HCT116 (cell line): ENCODE data around the gene CIBAR2. TPM values are rescaled to one million over a fixed set of nuclear protein-coding genes. Genes with fewer than 3 reads are reported as not detected.

ENCODE experiments used
- ATAC-seq: fragments of 200-7000 bp; cut with Tn5 transposase; 2 replicates; pipeline ENCODE4 v1.9.1; 2020; ENCODE audit warnings: mild to moderate bottlenecking, moderate library complexity
- BruUV-seq: library from RNA; stranded (reverse); fragments of 400-500 nt; replicated peaks from 2 replicates; lab custom pipeline; 2021; lab: Mats Ljungman, UMichigan
- CTCF ChIA-PET: fragments of 300-600 bp; sonication (Branson Sonifier 250); formaldehyde crosslinking; loops from one replicate; lab custom pipeline; 2021; ENCODE audit warnings: antibody characterized with exemption; lab: Charles Lee
- POLR2A ChIA-PET: fragments of 300-600, 350-600 bp; sonication (Branson Sonifier 250); formaldehyde crosslinking; loops from one replicate; lab custom pipeline; 2021; ENCODE audit warnings: antibody characterized with exemption; lab: Charles Lee
- RAD21 ChIA-PET, 2 experiments: fragments of 300-600 bp; sonication (Branson Sonifier 250); formaldehyde crosslinking; loops; one replicate each; lab custom pipeline; 2023; ENCODE audit warnings: low total read pairs in 2 of 2; ENCODE audit not compliant: uncharacterized antibody in 2 of 2, unreplicated experiment in 2 of 2, low non-redundant PET in 1 of 2; lab: Charles Lee
- DNase-seq: peaks from one replicate; pipeline ENCODE4 v3.0.0-alpha.2; 2010; ENCODE audit warnings: low read depth, low spot score
- H2AFZ ChIP-seq: fragments of 200-600 bp; shearing (Covaris generic), sonication (generic); 2 replicates; pipeline ENCODE4 v1.6.1; 2017; ENCODE audit warnings: low read depth, mixed run types, mixed read lengths, antibody characterized with exemption, low read length; ENCODE audit not compliant: poor library complexity, severe bottlenecking
- H3K27ac ChIP-seq: 2 replicates; pipeline ENCODE4 v1.5.1; 2012; ENCODE audit warnings: low read depth, low read length
- H3K27me3 ChIP-seq: fragments of 200-600 bp; sonication (generic); 2 replicates; pipeline ENCODE4 v1.6.1; 2016; ENCODE audit warnings: mixed run types, low read length, mixed read lengths; ENCODE audit not compliant: insufficient read depth
- H3K36me3 ChIP-seq, 2 experiments: fragments of 200-500 bp in 1 of 2; fragments of 200-600 bp in 1 of 2; sonication (Bioruptor generic) in 1 of 2; sonication (generic) in 1 of 2; 2 replicates each; pipeline versions ENCODE4 v1.5.1 to v1.6.1; 2014 to 2016; ENCODE audit warnings: low read length in 2 of 2, inconsistent platforms in 1 of 2, mixed read lengths in 1 of 2, mixed run types in 1 of 2; ENCODE audit not compliant: insufficient read depth in 2 of 2, control insufficient read depth in 1 of 2
- H3K4me1 ChIP-seq, 2 experiments: fragments of 200-600 bp in 1 of 2; sonication (generic) in 1 of 2; 2 replicates each; pipeline versions ENCODE4 v1.5.1 to v1.6.1; 2012 to 2017; ENCODE audit warnings: low read length in 2 of 2, inconsistent platforms in 1 of 2, mild to moderate bottlenecking in 1 of 2, mixed read lengths in 1 of 2, mixed run types in 1 of 2, moderate library complexity in 1 of 2; ENCODE audit not compliant: insufficient read depth in 2 of 2, control insufficient read depth in 1 of 2
- H3K4me2 ChIP-seq: fragments of 200-600 bp; sonication (generic); 2 replicates; pipeline ENCODE4 v1.6.1; 2017; ENCODE audit warnings: mixed run types, low read length, mixed read lengths
- H3K4me3 ChIP-seq, 2 experiments: fragments of 200-600 bp in 1 of 2; sonication (generic) in 1 of 2; replicated peaks in 1 of 2; 2 replicates each; pipeline ENCODE4 v1.5.1; 2011 to 2016; ENCODE audit warnings: low read length in 2 of 2, control low read depth in 1 of 2, low read depth in 1 of 2, mild to moderate bottlenecking in 1 of 2, mixed read lengths in 1 of 2, mixed run types in 1 of 2
- H3K79me2 ChIP-seq: fragments of 200-600 bp; sonication (generic); 2 replicates; pipeline ENCODE4 v1.6.1; 2017; ENCODE audit warnings: mild to moderate bottlenecking, mixed run types, low read length, moderate library complexity, mixed read lengths; ENCODE audit not compliant: insufficient read depth
- H3K9ac ChIP-seq: fragments of 200-600 bp; sonication (generic); 2 replicates; pipeline ENCODE4 v1.6.1; 2016; ENCODE audit warnings: low read length, mixed read lengths
- H3K9me2 ChIP-seq: fragments of 200-600 bp; sonication (generic), shearing (Covaris generic); 2 replicates; pipeline ENCODE4 v1.6.1; 2017; ENCODE audit warnings: mixed run types, mild to moderate bottlenecking, moderate library complexity; ENCODE audit not compliant: insufficient read depth
- H3K9me3 ChIP-seq, 2 experiments: fragments of 200-500 bp in 1 of 2; fragments of 200-600 bp in 1 of 2; sonication (Bioruptor generic) in 1 of 2; sonication (generic) in 1 of 2; 2 replicates each; pipeline ENCODE4 v1.6.1; 2014 to 2017; ENCODE audit warnings: low read length in 2 of 2, mixed read lengths in 2 of 2, inconsistent platforms in 1 of 2, low read depth in 1 of 2, mild to moderate bottlenecking in 1 of 2, mixed run types in 1 of 2, moderate library complexity in 1 of 2; ENCODE audit not compliant: control insufficient read depth in 1 of 2, insufficient read depth in 1 of 2
- H4K20me1 ChIP-seq: fragments of 200-600 bp; sonication (generic), shearing (Covaris generic); 2 replicates; pipeline ENCODE4 v1.6.1; 2017; ENCODE audit warnings: mixed run types, mild to moderate bottlenecking, moderate library complexity; ENCODE audit not compliant: insufficient read depth
- CBX3 ChIP-seq: IDR thresholded peaks from 2 replicates; pipeline ENCODE4 v1.6.1; 2012; ENCODE audit warnings: low read depth
- CEBPB ChIP-seq: IDR thresholded peaks from 2 replicates; pipeline ENCODE4 v1.6.1; 2012; ENCODE audit warnings: low read depth
- EGR1 ChIP-seq: IDR thresholded peaks from 2 replicates; pipeline ENCODE4 v1.6.1; 2012; ENCODE audit warnings: low read depth
- EZH2 ChIP-seq: fragments of 200-600 bp; sonication (generic); IDR thresholded peaks from 2 replicates; pipeline ENCODE4 v1.6.1; 2017; ENCODE audit warnings: antibody characterized with exemption, mixed run types
- FOSL1 ChIP-seq: IDR thresholded peaks from 2 replicates; pipeline ENCODE4 v1.6.1; 2012; ENCODE audit warnings: low read depth
- JUND ChIP-seq: IDR thresholded peaks from 2 replicates; pipeline ENCODE4 v1.6.1; 2012
- POLR2AphosphoS5 ChIP-seq: IDR thresholded peaks from 2 replicates; pipeline ENCODE4 v1.6.1; 2011; ENCODE audit warnings: mild to moderate bottlenecking, low read depth, low read length, moderate library complexity
- SIN3A ChIP-seq: IDR thresholded peaks from 2 replicates; pipeline ENCODE4 v1.6.1; 2012; ENCODE audit warnings: low read depth
- SP1 ChIP-seq: IDR thresholded peaks from 2 replicates; pipeline ENCODE4 v1.6.1; 2012; ENCODE audit warnings: low read depth
- SRF ChIP-seq: IDR thresholded peaks from 2 replicates; pipeline ENCODE4 v1.6.1; 2012; ENCODE audit warnings: low read depth
- TCF7L2 ChIP-seq: IDR thresholded peaks from 2 replicates; pipeline ENCODE4 v1.7.0; 2011; ENCODE audit warnings: borderline replicate concordance, inconsistent platforms; ENCODE audit not compliant: insufficient read depth, insufficient read length; ENCODE audit errors: extremely low read depth
- ZFX ChIP-seq: fragments of 450-650 bp; IDR thresholded peaks from 2 replicates; pipeline ENCODE4 v1.6.1; 2017
- ZNF274 ChIP-seq: fragments of 200-500 bp; sonication (Bioruptor generic); IDR thresholded peaks from 2 replicates; pipeline ENCODE4 v1.6.1; 2014; ENCODE audit warnings: mild to moderate bottlenecking, low read depth, low read length, inconsistent platforms
- intact Hi-C: fragments of 100-400 bp; cut with micrococcal nuclease; formaldehyde crosslinking; loops from 2 replicates; pipeline ENCODE4 v1.10.0; 2022
- total RNA-seq: library from RNA; stranded (reverse); gene quantifications from one replicate; pipeline ENCODE4 v1.2.1, GENCODE V29; 2021; ENCODE audit not compliant: unreplicated experiment
- TF ChIP-seq, protein P1 (sequence below): IDR thresholded peaks from 2 replicates; pipeline ENCODE4 v1.6.1; 2012
- TF ChIP-seq, protein P2 (sequence below): IDR thresholded peaks from 2 replicates; pipeline ENCODE4 v1.6.1; 2011; ENCODE audit warnings: mild to moderate bottlenecking, low read length, moderate library complexity; ENCODE audit not compliant: insufficient replicate concordance; ENCODE audit errors: extremely low read depth
- TF ChIP-seq, protein P3 (sequence below): IDR thresholded peaks from 2 replicates; pipeline ENCODE4 v1.6.1; 2012

The CIBAR2 gene
- total RNA-seq, 1 experiment from 2014 or later: 0.27 TPM

- Histone ChIP-seq H3K4me2 (no peak overlapping the region), H3K79me2 (no peaks in the 10 kb centered on the region), H2AFZ (no peak overlapping the region), H3K4me3 (no peak overlapping the region), H3K27ac (no peak overlapping the region), H3K4me1 (peaks cover 9 to 17% of the 10 kb centered on the region in 2 experiments), H4K20me1 (no peaks in the 10 kb centered on the region), H3K9me2 (no peaks in the 10 kb centered on the region), H3K9me3 (no peaks in the 10 kb centered on the region), H3K36me3 (no peaks in the 10 kb centered on the region), H3K27me3 (no peaks in the 10 kb centered on the region), H3K9ac (no peak overlapping the region)
- intact Hi-C loops: no loop called here
- BruUV-seq: no TSS peak
- ATAC-seq: no peak
- ChIA-PET POLR2A (no interaction called here), RAD21 (no interaction called here), CTCF (interaction anchor here (0.8 to 2.7 kb wide), 2 partner anchors 15 to 16 kb away, joined by 3 to 8 read pairs; no protein-coding TSS in a partner anchor)
- no peak for DNase-seq
- TF ChIP-seq, protein P1, sequence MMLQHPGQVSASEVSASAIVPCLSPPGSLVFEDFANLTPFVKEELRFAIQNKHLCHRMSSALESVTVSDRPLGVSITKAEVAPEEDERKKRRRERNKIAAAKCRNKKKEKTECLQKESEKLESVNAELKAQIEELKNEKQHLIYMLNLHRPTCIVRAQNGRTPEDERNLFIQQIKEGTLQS: no peak
- TF ChIP-seq, protein P2, sequence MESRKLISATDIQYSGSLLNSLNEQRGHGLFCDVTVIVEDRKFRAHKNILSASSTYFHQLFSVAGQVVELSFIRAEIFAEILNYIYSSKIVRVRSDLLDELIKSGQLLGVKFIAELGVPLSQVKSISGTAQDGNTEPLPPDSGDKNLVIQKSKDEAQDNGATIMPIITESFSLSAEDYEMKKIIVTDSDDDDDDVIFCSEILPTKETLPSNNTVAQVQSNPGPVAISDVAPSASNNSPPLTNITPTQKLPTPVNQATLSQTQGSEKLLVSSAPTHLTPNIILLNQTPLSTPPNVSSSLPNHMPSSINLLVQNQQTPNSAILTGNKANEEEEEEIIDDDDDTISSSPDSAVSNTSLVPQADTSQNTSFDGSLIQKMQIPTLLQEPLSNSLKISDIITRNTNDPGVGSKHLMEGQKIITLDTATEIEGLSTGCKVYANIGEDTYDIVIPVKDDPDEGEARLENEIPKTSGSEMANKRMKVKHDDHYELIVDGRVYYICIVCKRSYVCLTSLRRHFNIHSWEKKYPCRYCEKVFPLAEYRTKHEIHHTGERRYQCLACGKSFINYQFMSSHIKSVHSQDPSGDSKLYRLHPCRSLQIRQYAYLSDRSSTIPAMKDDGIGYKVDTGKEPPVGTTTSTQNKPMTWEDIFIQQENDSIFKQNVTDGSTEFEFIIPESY: no peak
- TF ChIP-seq ZNF274 (no peak), ZFX (no peak), JUND (no peak), SIN3A (no peak), POLR2AphosphoS5 (no peak), TCF7L2 (no peak), FOSL1 (no peak), CEBPB (no peak), SRF (no peak), EGR1 (no peak), SP1 (no peak), CBX3 (no peak), EZH2 (no peak)
- TF ChIP-seq, protein P3, sequence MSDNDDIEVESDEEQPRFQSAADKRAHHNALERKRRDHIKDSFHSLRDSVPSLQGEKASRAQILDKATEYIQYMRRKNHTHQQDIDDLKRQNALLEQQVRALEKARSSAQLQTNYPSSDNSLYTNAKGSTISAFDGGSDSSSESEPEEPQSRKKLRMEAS: no peak
These were observed 18.4 kb upstream of the CIBAR2 start for GRCh38 chr16:85130705-85131028.
